ENCODE measurements around the gene ARSK.
"Not testable (repeated sequence)": the region's sequence is repeated elsewhere in the genome, so short reads cannot be mapped to it uniquely, and the experiment has no call there.

The ARSK gene

GRCh38 chr5:95623706-95624105 is 68.8 kb downstream of the ARSK start:
- DNase-seq: no peak

GRCh38 chr5:95624368-95624767 is 69.5 kb downstream of the ARSK start:
- DNase-seq: no peak

- DNase-seq: no peak
Measured at GRCh38 chr5:95626701-95627100, 71.8 kb downstream of the ARSK start.

GRCh38 chr5:95627971-95628810 is 73.3 kb downstream of the ARSK start:
- DNase-seq: no peak

GRCh38 chr5:95628933-95629332 is 74.0 kb downstream of the ARSK start:
- DNase-seq: no peak

- no peak for DNase-seq
Measured at GRCh38 chr5:95630394-95630917, 75.6 kb downstream of the ARSK start.

GRCh38 chr5:95631255-95631958 is 76.5 kb downstream of the ARSK start:
- no peak for DNase-seq

GRCh38 chr5:95631991-95632675 is 77.2 kb downstream of the ARSK start:
- no peak for DNase-seq

GRCh38 chr5:95632942-95633341 is 78.0 kb downstream of the ARSK start:
- DNase-seq: not testable (repeated sequence)

- no peak for DNase-seq
Measured at GRCh38 chr5:95633671-95634070, 78.8 kb downstream of the ARSK start.

- DNase-seq: no peak
Measured at GRCh38 chr5:95634081-95634480, 79.2 kb downstream of the ARSK start.

GRCh38 chr5:95638632-95639031 is 83.7 kb downstream of the ARSK start:
- DNase-seq: no peak

GRCh38 chr5:95641741-95642220 is 86.9 kb downstream of the ARSK start:
- no peak for DNase-seq

- no peak for DNase-seq
Measured at GRCh38 chr5:95643152-95643551, 88.3 kb downstream of the ARSK start.

GRCh38 chr5:95644351-95645042 is 89.6 kb downstream of the ARSK start:
- DNase-seq: peak; percentile 10

- DNase-seq: not testable (repeated sequence)
Measured at GRCh38 chr5:95646226-95646568, 91.3 kb downstream of the ARSK start.

- DNase-seq: peak; percentile 93
Measured at GRCh38 chr5:95646569-95647431, 91.9 kb downstream of the ARSK start, which contains the start of gene RFESD. RFESD (plus strand) TSS chr5:95646777; CDS start chr5:95652272, 5,495 bp downstream.

GRCh38 chr5:95647886-95648860 is 93.3 kb downstream of the ARSK start:
- no peak for DNase-seq

GRCh38 chr5:95649274-95649673 is 94.4 kb downstream of the ARSK start:
- no peak for DNase-seq
